SK-N-SH (cell line): ENCODE results near the gene DSCAML1. TPM values are rescaled to one million over a fixed set of nuclear protein-coding genes. Genes with fewer than 3 reads are reported as not detected.

Experiments
- CTCF ChIA-PET: fragments of 300-600, 350-600 bp; formaldehyde crosslinking; extraction: SDS; loops from one replicate; lab custom pipeline; 2021; lab: Yijun Ruan, JAX
- POLR2A ChIA-PET: fragments of 350-600 bp; sonication (Branson Sonifier 250); formaldehyde crosslinking; extraction: SDS; loops from one replicate; lab custom pipeline; 2020; ENCODE audit warnings: antibody characterized with exemption, inconsistent platforms; lab: Yijun Ruan, JAX
- DNase-seq: peaks from one replicate; pipeline ENCODE4 v3.0.0; 2012
- H2AFZ ChIP-seq: fragments of 200-600 bp; sonication (generic); 2 replicates; pipeline ENCODE4 v1.8.1; 2016; ENCODE audit warnings: antibody characterized with exemption, mild to moderate bottlenecking, low read depth
- H3F3A ChIP-seq: fragments of 200-600 bp; sonication (generic); replicated peaks from 2 replicates; pipeline ENCODE3; 2016; ENCODE audit warnings: antibody characterized with exemption, mild to moderate bottlenecking; ENCODE audit not compliant: insufficient read depth
- H3K27ac ChIP-seq, 2 experiments: fragments of 200-500 bp in 1 of 2; fragments of 200-600 bp in 1 of 2; sonication (Bioruptor generic) in 1 of 2; sonication (generic), shearing (Covaris generic) in 1 of 2; 2 replicates each; pipeline versions ENCODE4 v1.5.1 to v1.6.1; 2014 to 2016; ENCODE audit warnings: low read depth in 2 of 2, inconsistent platforms in 1 of 2, low read length in 1 of 2, mild to moderate bottlenecking in 1 of 2, mixed read lengths in 1 of 2
- H3K27me3 ChIP-seq: fragments of 200-600 bp; sonication (generic), shearing (Covaris generic); 2 replicates; pipeline ENCODE4 v1.6.1; 2016; ENCODE audit warnings: mixed run types; ENCODE audit not compliant: insufficient read depth
- H3K36me3 ChIP-seq, 2 experiments: fragments of 200-500 bp in 1 of 2; fragments of 200-600 bp in 1 of 2; sonication (Bioruptor generic) in 1 of 2; sonication (generic) in 1 of 2; replicated peaks in 1 of 2; 2 replicates each; pipeline versions ENCODE3 to v1.5.1; 2014 to 2016; ENCODE audit warnings: low read length in 1 of 2, mild to moderate bottlenecking in 1 of 2; ENCODE audit not compliant: insufficient read depth in 2 of 2, control insufficient read depth in 1 of 2
- H3K4me1 ChIP-seq, 2 experiments: fragments of 200-500 bp in 1 of 2; fragments of 200-600 bp in 1 of 2; sonication (Bioruptor generic) in 1 of 2; sonication (generic), shearing (Covaris generic) in 1 of 2; 2 replicates each; pipeline versions ENCODE4 v1.5.1 to v1.6.1; 2014 to 2016; ENCODE audit warnings: low read depth in 1 of 2, low read length in 1 of 2, mixed run types in 1 of 2; ENCODE audit not compliant: insufficient read depth in 2 of 2, control insufficient read depth in 1 of 2
- H3K4me2 ChIP-seq: fragments of 200-600 bp; sonication (generic), shearing (Covaris generic); 2 replicates; pipeline ENCODE4 v1.6.1; 2017; ENCODE audit warnings: mixed run types
- H3K4me3 ChIP-seq, 2 experiments: fragments of 200-500 bp in 1 of 2; fragments of 200-600 bp in 1 of 2; sonication (Bioruptor generic) in 1 of 2; sonication (generic), shearing (Covaris generic) in 1 of 2; 2 replicates each; pipeline versions ENCODE4 v1.5.1 to v1.8.1; 2014 to 2016; ENCODE audit warnings: low read depth in 2 of 2, inconsistent platforms in 1 of 2, low read length in 1 of 2, mild to moderate bottlenecking in 1 of 2, mixed read lengths in 1 of 2, moderate library complexity in 1 of 2
- H3K79me2 ChIP-seq: fragments of 200-600 bp; sonication (generic); 2 replicates; pipeline ENCODE4 v1.8.1; 2017; ENCODE audit warnings: mild to moderate bottlenecking; ENCODE audit not compliant: insufficient read depth
- H3K9ac ChIP-seq: fragments of 200-600 bp; sonication (generic); 2 replicates; pipeline ENCODE4 v1.6.1; 2017; ENCODE audit warnings: mixed run types
- H3K9me2 ChIP-seq: fragments of 200-600 bp; sonication (generic); 2 replicates; pipeline ENCODE4 v1.6.1; 2017; ENCODE audit warnings: mixed run types
- H3K9me3 ChIP-seq: fragments of 200-600 bp; sonication (generic); 2 replicates; pipeline ENCODE4 v1.6.1; 2017; ENCODE audit warnings: mixed run types, mild to moderate bottlenecking, moderate library complexity
- H4K20me1 ChIP-seq: fragments of 200-600 bp; sonication (generic); 2 replicates; pipeline ENCODE4 v1.6.1; 2017; ENCODE audit warnings: mild to moderate bottlenecking, mixed run types; ENCODE audit not compliant: insufficient read depth
- CHD2 ChIP-seq: fragments of 150-350 bp; IDR thresholded peaks from 2 replicates; pipeline ENCODE4 v1.6.1; 2018; ENCODE audit warnings: low read length; ENCODE audit not compliant: partially characterized antibody
- CTCF ChIP-seq: fragments of 200-600 bp; sonication (generic); IDR thresholded peaks from 2 replicates; pipeline ENCODE4 v1.6.1; 2017; ENCODE audit warnings: antibody characterized with exemption, mild to moderate bottlenecking, moderate library complexity
- EP300 ChIP-seq, 2 experiments: IDR thresholded peaks; 2 replicates each; pipeline versions ENCODE4 v1.4.0 to v1.6.1; 2012; ENCODE audit warnings: borderline replicate concordance in 1 of 2, low read depth in 1 of 2, low read length in 1 of 2
- EZH2phosphoT487 ChIP-seq: fragments of 200-600 bp; sonication (generic); IDR thresholded peaks from 2 replicates; pipeline ENCODE4 v1.6.1; 2017; ENCODE audit warnings: low read depth, mixed run types, mild to moderate bottlenecking, antibody characterized with exemption, moderate library complexity, borderline replicate concordance
- FOSL2 ChIP-seq: IDR thresholded peaks from 2 replicates; pipeline ENCODE4 v1.4.0; 2012; ENCODE audit warnings: low read depth, mild to moderate bottlenecking, moderate library complexity, borderline replicate concordance
- FOXM1 ChIP-seq: IDR thresholded peaks from 2 replicates; pipeline ENCODE4 v1.4.0; 2012; ENCODE audit warnings: low read depth, mild to moderate bottlenecking
- GABPA ChIP-seq: IDR thresholded peaks from 2 replicates; pipeline ENCODE4 v1.4.0; 2012; ENCODE audit warnings: low read depth, mild to moderate bottlenecking
- MAX ChIP-seq: IDR thresholded peaks from 2 replicates; pipeline ENCODE4 v1.4.0; 2012; ENCODE audit warnings: low read depth
- MXI1 ChIP-seq: IDR thresholded peaks from 2 replicates; pipeline ENCODE4 v1.6.1; 2012; ENCODE audit warnings: mild to moderate bottlenecking, low read depth, low read length, improper control_type of control experiment
- NFIC ChIP-seq: IDR thresholded peaks from 2 replicates; pipeline ENCODE4 v1.4.0; 2012; ENCODE audit warnings: borderline replicate concordance
- NRF1 ChIP-seq: IDR thresholded peaks from 2 replicates; pipeline ENCODE4 v1.6.1; 2012; ENCODE audit warnings: low read depth, mild to moderate bottlenecking, low read length
- RAD21 ChIP-seq: IDR thresholded peaks from 2 replicates; pipeline ENCODE4 v1.6.1; 2012; ENCODE audit warnings: mild to moderate bottlenecking, low read length
- SMC3 ChIP-seq: IDR thresholded peaks from 2 replicates; pipeline ENCODE4 v1.6.1; 2012; ENCODE audit warnings: low read depth, low read length, improper control_type of control experiment
- TAF1 ChIP-seq: IDR thresholded peaks from 2 replicates; pipeline ENCODE4 v1.6.1; 2012; ENCODE audit warnings: low read depth, mild to moderate bottlenecking, low read length, moderate library complexity, borderline replicate concordance
- YY1 ChIP-seq: IDR thresholded peaks from 2 replicates; pipeline ENCODE4 v1.4.0; 2012; ENCODE audit warnings: low read depth, mild to moderate bottlenecking
- ZBTB33 ChIP-seq: IDR thresholded peaks from 2 replicates; pipeline ENCODE4 v1.4.0; 2012; ENCODE audit warnings: low read depth, borderline replicate concordance
- WGBS: methylation state at CpG from one replicate; pipeline ENCODE4 v1.1.6; 2017; ENCODE audit warnings: low lambda C conversion rate; 5-methylcytosine and 5-hydroxymethylcytosine counted together
- polyA plus RNA-seq, 3 experiments: library from polyadenylated mRNA; depleted of rRNA; stranded (reverse); fragments of >200 nt; gene quantifications; 2 replicates each; pipeline ENCODE4 v1.2.3, GENCODE V29; 2012
- TF ChIP-seq, protein P1 (sequence below): IDR thresholded peaks from 2 replicates; pipeline ENCODE4 v1.4.0; 2012; ENCODE audit warnings: low read depth, borderline replicate concordance
- TF ChIP-seq, protein P2 (sequence below): IDR thresholded peaks from 2 replicates; pipeline ENCODE4; 2012
- TF ChIP-seq, protein P3 (sequence below): fragments of 150-350 bp; IDR thresholded peaks from 2 replicates; pipeline ENCODE4 v1.6.1; 2017; ENCODE audit warnings: antibody characterized with exemption, low read length, low read depth, borderline replicate concordance

DSCAML1 gene
- polyA plus RNA-seq, 1 of the 3 experiments (the other 2 are of a cell fraction): not detected

- ChIA-PET POLR2A (interaction anchor here (1.1 kb wide), 1 partner anchor 32 kb away, joined by 3 read pairs; no protein-coding TSS in a partner anchor), CTCF (interaction anchor here (1.1 to 1.6 kb wide), 5 partner anchors 8 to 263 kb away, joined by 3 to 6 read pairs (median 3); no protein-coding TSS in a partner anchor)
- H3K4me2 ChIP-seq: no peak overlapping the region
- H3K4me1 ChIP-seq: no peaks in the 10 kb centered on the region; a peak in 1 of 4 replicates
- H3F3A ChIP-seq: no peaks in the 10 kb centered on the region
- H3K4me3 ChIP-seq: no peak overlapping the region
- no peaks in the 10 kb centered on the region for H3K9me2 ChIP-seq
- no peaks in the 10 kb centered on the region for H4K20me1 ChIP-seq
- no peaks in the 10 kb centered on the region for H3K36me3 ChIP-seq
- DNase-seq: no peak
- no peaks in the 10 kb centered on the region for H3K9me3 ChIP-seq
- H3K9ac ChIP-seq: no peak overlapping the region
- H2AFZ ChIP-seq: no peak overlapping the region
- no peak overlapping the region for H3K27ac ChIP-seq
- H3K79me2 ChIP-seq: no peaks in the 10 kb centered on the region
- H3K27me3 ChIP-seq: peaks cover 7% of the 10 kb centered on the region; the same call in 1 of the 2 replicates
- no peak for TF ChIP-seq SMC3
- TF ChIP-seq EP300 (IDR thresholded peaks at IDR 0.05; ENCODE audit: borderline replicate concordance in 1 of 2, low read depth in 1 of 2, low read length in 1 of 2): no peak
- TF ChIP-seq, all 33 proteins: peak for 0
- WGBS: 54% methylated on average over 4 of the region's 6 CpGs
Measured at GRCh38 chr11:117544130-117544800, 252.8 kb downstream of the DSCAML1 start.

DNA sequence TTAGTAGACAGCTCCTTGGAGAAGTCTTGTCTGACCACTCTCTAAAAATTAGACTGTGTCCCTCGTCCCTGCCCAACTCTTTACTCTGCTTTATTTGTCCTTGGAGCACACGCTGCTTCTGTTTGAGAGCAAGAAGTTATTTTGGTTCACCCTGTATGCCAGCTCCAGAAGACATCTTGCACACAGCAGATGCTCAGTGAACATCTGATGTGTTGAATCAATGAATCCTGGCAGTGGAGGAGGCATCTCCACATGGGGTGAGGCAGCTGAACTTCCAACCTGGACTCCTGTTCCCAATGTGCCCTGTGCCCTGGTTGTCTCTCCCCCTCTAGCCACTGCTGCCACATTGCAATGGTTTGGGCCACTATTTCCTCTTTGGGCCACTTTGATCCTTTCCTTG, 255.8 kb downstream of the DSCAML1 start:
- no peaks in the 10 kb centered on the region for H3K79me2 ChIP-seq
- WGBS: 21% methylated on average over 2 of the region's 2 CpGs
- no peak overlapping the region for H3K4me3 ChIP-seq
- H3K4me2 ChIP-seq: no peak overlapping the region
- TF ChIP-seq FOXM1 (no peak), MAX (no peak), NFIC (no peak), SMC3 (no peak), YY1 (no peak), EP300 (IDR thresholded peaks at IDR 0.05; ENCODE audit: borderline replicate concordance in 1 of 2, low read depth in 1 of 2, low read length in 1 of 2) (no peak), RAD21 (no peak), CTCF (no peak), EZH2phosphoT487 (no peak), FOSL2 (no peak), ZBTB33 (no peak), GABPA (no peak), MXI1 (no peak), CHD2 (no peak), NRF1 (no peak), TAF1 (no peak)
- TF ChIP-seq, protein P1, sequence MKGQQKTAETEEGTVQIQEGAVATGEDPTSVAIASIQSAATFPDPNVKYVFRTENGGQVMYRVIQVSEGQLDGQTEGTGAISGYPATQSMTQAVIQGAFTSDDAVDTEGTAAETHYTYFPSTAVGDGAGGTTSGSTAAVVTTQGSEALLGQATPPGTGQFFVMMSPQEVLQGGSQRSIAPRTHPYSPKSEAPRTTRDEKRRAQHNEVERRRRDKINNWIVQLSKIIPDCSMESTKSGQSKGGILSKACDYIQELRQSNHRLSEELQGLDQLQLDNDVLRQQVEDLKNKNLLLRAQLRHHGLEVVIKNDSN: no peak
- TF ChIP-seq, protein P2, sequence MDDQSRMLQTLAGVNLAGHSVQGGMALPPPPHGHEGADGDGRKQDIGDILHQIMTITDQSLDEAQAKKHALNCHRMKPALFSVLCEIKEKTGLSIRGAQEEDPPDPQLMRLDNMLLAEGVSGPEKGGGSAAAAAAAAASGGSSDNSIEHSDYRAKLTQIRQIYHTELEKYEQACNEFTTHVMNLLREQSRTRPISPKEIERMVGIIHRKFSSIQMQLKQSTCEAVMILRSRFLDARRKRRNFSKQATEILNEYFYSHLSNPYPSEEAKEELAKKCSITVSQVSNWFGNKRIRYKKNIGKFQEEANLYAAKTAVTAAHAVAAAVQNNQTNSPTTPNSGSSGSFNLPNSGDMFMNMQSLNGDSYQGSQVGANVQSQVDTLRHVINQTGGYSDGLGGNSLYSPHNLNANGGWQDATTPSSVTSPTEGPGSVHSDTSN: no peak
- TF ChIP-seq, protein P3, sequence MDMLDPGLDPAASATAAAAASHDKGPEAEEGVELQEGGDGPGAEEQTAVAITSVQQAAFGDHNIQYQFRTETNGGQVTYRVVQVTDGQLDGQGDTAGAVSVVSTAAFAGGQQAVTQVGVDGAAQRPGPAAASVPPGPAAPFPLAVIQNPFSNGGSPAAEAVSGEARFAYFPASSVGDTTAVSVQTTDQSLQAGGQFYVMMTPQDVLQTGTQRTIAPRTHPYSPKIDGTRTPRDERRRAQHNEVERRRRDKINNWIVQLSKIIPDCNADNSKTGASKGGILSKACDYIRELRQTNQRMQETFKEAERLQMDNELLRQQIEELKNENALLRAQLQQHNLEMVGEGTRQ: no peak
- ChIA-PET CTCF (interaction anchor here (1.0 to 2.0 kb wide), 3 partner anchors 9 to 268 kb away, joined by 5 to 7 read pairs (median 6); no protein-coding TSS in a partner anchor), POLR2A (no interaction called here)
- H3F3A ChIP-seq: no peaks in the 10 kb centered on the region
- H3K27ac ChIP-seq: no peak overlapping the region
- no peak overlapping the region for H3K9ac ChIP-seq
- H3K9me3 ChIP-seq: no peaks in the 10 kb centered on the region
- no peaks in the 10 kb centered on the region for H3K36me3 ChIP-seq
- no peaks in the 10 kb centered on the region for H4K20me1 ChIP-seq
- no peak for DNase-seq
- peaks cover 0 to 11% of the 10 kb centered on the region in 2 experiments; a peak in 1 of 4 replicates for H3K4me1 ChIP-seq
- H3K27me3 ChIP-seq: peaks cover 7% of the 10 kb centered on the region; the same call in 1 of the 2 replicates
- no peak overlapping the region for H2AFZ ChIP-seq
- H3K9me2 ChIP-seq: no peaks in the 10 kb centered on the region
